ENCODE data around the gene LEO1. TPM values are rescaled to one million over a fixed set of nuclear protein-coding genes. Genes with fewer than 3 reads are reported as not detected.
A peak's percentile ranks its signal among the peaks of the same experiment; 100 is the strongest.

The LEO1 gene
- total and polyA plus RNA-seq, 2 of the 13 experiments (the other 11 are each of a cell fraction or from before 2014, with no cell fraction given), result 17.0 to 60.3 TPM

GRCh38 chr15:51967583-51967982, 4.0 kb downstream of the LEO1 start (continued):
- TF ChIP-seq ATF3 (CRISPR knock-in tag; IDR thresholded peaks at IDR 0.05) (no peak), ZNF136 (CRISPR knock-in tag; IDR thresholded peaks at IDR 0.05; ENCODE audit: low read depth) (0 out of 2 replicates have a peak, but pooled peaks have one; percentile 60), ZNF7 (CRISPR knock-in tag; IDR thresholded peaks at IDR 0.05) (peak; percentile 52; the same call in 1 of the 2 replicates), CREB3 (CRISPR knock-in tag; IDR thresholded peaks at IDR 0.05) (no peak), HMGXB3 (CRISPR knock-in tag; IDR thresholded peaks at IDR 0.05; ENCODE audit: borderline replicate concordance) (no peak), RAD21 (CRISPR knock-in tag; IDR thresholded peaks at IDR 0.05) (no peak), FOXP4 (CRISPR knock-in tag; IDR thresholded peaks at IDR 0.05) (no peak), ZFAT (CRISPR knock-in tag; conservative IDR thresholded peaks at IDR 0.05) (no peak)

Measured in HepG2 (cell line).